HepG2 (cell line): ENCODE results near the gene C10orf71.

Experiments used
- GTF2F1 ChIP-seq: fragments of 150-350 bp; IDR thresholded peaks from 2 replicates; pipeline ENCODE4 v1.6.1; 2014; ENCODE audit warnings: low read length
- HBP1 ChIP-seq: IDR thresholded peaks from 2 replicates; pipeline ENCODE4 v1.6.1; 2016; ENCODE audit warnings: low read depth, control low read depth
- TAF1 ChIP-seq: sonication (generic); formaldehyde crosslinking; IDR thresholded peaks from 2 replicates; pipeline ENCODE4 v1.4.0; 2020; ENCODE audit warnings: missing genetic modification reagents
- TF ChIP-seq, protein P1 (sequence below): sonication (generic); formaldehyde crosslinking; IDR thresholded peaks from 2 replicates; pipeline ENCODE4 v1.5.0; 2020; ENCODE audit warnings: missing genetic modification reagents, mild to moderate bottlenecking, borderline replicate concordance

GRCh38 chr10:49263591-49263990, 35.4 kb upstream of the C10orf71 start:
- TF ChIP-seq HBP1 (CRISPR knock-in tag) (no peak), GTF2F1 (no peak), TAF1 (CRISPR knock-in tag) (no peak)
- TF ChIP-seq, protein P1, sequence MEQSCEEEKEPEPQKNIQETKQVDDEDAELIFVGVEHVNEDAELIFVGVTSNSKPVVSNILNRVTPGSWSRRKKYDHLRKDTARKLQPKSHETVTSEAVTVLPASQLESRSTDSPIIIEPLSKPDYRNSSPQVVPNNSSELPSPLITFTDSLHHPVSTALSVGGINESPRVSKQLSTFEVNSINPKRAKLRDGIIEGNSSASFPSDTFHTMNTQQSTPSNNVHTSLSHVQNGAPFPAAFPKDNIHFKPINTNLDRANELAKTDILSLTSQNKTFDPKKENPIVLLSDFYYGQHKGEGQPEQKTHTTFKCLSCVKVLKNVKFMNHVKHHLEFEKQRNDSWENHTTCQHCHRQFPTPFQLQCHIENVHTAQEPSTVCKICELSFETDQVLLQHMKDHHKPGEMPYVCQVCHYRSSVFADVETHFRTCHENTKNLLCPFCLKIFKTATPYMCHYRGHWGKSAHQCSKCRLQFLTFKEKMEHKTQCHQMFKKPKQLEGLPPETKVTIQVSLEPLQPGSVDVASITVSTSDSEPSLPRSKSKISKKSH (CRISPR knock-in tag) = no peak
